Measurements from ENCODE around the gene CLCF1.

CLCF1 gene

DNA sequence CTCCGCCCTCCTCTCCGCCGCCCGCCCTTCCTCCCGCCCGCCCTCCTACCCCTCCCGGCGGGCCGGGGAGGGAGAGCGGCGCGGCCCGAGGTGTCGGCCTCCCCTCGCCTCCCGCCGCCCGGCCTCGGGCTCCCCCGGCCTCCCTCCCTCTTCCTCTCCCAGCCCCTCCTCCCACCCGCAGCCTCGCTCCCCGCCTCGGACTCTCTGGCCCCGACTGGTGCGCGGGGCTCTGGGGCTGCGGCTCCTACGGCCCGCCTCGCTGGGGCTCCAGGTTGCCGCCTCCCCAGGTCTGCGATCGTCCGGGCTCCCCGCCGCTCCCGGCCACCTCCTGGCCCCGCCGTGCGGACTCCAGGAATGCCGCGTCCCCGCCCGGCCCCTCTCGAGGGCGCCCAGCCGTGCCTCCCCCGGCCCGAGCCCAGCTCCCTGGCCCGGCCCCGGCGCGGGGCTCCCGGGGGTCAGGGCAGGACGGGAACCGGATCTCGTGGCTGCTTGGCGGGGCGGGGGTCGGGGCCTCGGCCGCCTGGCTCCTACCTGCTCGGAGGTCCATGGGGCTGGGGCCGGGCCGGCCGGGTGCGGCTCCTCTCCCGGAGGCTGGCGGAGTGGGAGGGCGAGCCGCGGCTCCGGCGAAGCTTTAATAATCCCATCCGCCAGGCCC lies at the start of gene CLCF1:
CLCF1 (minus strand) TSS at position 606 of the 655 bp plus-strand sequence; CDS start at position 547, 59 bp downstream.
- DNase-seq, result peak; percentile 74

DNA sequence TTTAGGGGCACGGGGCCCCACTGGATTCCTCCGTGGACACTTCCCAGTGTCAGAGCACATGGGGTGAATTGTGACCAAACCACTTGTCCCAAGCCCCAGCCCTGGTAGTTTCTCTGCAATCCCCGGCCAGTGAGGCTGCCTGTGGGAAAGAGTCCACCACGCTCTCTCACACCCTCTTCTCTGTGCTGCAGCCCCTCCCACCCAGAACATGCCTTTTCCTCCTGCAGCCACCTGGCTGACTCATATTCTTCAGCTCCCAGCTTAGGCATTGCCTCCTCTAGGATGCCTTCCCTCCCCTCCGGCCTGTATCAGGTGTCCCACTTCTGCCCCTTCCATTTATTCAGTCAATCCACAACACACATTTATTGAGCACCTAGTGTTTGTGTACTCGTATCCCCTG lies 49.5 kb upstream of the CLCF1 start:
- DNase-seq, result no peak

GRCh38 chr11:67421430-67422031 lies 48.1 kb upstream of the CLCF1 start:
- DNase-seq, result no peak

GRCh38 chr11:67420646-67421429 lies 47.4 kb upstream of the CLCF1 start:
- peak; percentile 97 for DNase-seq

DNA sequence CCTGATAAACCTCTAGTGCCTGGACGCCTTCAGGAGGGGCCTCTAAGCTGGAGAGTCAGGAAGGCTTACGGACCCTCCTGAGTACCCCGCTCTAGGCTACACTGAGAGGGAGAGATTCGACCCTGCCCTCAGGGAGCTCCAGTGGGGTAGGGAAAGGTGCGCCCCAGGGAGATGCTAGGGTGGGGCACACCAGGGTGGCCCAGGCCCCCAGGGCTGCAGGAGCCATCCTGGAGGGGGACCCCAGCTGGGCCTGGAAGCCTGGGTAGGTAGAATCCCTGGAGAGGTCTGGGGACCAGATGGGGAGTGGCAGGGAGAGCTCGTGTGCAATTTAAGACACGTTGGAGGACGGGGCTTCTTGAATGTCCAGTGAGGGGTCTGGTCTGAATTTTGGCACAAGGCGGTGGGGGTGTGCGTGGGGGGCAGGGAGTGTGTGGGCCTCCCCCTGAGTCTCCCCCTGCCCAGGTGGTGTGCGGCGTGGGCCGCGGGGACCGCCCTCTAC lies 46.8 kb upstream of the CLCF1 start:
- DNase-seq, result no peak

DNA sequence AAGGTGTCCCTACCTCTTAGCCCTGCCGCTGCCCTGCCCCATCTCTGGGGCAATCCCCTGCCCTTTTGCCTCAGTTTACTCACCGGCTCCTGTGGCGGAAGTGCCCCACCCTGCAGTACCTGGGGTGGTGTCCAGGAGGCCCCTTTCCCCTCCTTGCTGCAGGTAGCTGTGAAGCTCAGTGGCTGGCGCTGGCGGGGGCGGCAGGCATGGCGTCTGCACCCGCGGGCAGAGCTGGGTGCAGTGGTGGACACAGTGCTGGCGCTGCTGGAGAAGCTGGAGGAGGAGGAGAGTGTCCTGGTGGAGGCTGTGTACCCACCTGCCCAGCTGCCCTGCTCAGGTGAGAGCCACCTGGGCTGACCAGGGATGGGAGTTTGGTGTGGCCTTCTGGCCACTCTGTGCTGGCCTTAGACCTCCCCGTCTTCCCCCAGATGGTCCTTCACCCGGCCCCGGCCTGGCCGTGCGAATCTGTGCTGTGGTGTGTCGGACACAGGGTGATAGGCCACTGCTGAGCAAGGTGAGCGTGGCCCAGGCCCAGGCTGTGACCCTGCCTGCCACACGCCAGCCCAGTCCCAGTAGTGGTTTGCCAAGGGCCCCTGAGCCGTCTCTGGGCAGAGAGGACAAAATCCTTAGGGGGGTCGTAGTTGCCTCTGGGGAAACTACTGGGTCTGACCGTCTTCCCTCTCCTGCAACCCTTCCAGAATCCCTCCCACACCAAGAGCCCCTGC lies 46.1 kb upstream of the CLCF1 start:
- no peak for DNase-seq

- peak; percentile 76 for DNase-seq
Measured at GRCh38 chr11:67418476-67419281, 45.3 kb upstream of the CLCF1 start.

GRCh38 chr11:67417425-67417824 lies 44.0 kb upstream of the CLCF1 start:
- no peak for DNase-seq

DNA sequence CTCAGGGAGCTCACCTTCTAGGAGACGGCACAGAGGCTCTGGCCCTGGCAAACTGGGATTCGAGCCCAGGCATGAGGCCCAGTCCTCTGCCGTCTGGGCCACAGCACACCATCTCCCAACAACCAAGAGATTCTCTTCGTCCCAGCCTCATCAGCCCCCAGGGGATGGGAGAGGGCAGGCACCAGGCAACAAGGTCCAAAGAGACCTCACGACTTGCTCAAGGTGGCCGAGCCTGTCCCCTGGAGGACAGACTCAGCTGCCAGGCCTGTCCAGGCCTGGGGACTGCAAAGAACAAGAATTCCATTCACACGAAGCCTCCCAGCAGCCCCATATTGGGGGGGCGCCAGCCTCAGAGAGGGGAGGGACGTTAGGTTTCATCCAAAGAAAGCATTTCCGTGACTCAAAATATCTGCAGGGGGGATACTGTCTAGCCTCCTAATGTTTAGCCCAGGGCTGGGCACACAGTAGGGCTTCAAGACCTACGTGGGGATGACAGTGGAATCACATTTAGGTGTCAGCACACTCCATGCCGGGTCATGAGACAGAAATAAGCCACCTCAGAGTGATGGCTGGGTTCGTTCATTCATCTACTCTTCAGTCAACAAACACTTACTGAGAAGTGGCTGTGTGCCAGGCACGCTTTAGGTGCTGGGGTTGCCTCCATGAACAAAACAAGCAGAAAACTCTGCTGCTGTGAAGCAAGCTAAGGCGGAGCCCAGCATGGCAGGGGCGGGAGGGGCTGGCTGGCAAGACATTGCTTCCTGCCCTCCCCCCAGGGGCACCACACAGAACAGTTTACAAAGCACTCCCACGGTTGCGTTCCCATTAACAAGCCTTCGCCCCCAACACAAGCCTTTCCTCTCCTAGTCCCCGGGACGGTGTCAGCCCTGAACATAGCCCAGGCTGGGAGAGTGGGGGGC lies 43.3 kb upstream of the CLCF1 start:
- peak; percentile 87 for DNase-seq

DNA sequence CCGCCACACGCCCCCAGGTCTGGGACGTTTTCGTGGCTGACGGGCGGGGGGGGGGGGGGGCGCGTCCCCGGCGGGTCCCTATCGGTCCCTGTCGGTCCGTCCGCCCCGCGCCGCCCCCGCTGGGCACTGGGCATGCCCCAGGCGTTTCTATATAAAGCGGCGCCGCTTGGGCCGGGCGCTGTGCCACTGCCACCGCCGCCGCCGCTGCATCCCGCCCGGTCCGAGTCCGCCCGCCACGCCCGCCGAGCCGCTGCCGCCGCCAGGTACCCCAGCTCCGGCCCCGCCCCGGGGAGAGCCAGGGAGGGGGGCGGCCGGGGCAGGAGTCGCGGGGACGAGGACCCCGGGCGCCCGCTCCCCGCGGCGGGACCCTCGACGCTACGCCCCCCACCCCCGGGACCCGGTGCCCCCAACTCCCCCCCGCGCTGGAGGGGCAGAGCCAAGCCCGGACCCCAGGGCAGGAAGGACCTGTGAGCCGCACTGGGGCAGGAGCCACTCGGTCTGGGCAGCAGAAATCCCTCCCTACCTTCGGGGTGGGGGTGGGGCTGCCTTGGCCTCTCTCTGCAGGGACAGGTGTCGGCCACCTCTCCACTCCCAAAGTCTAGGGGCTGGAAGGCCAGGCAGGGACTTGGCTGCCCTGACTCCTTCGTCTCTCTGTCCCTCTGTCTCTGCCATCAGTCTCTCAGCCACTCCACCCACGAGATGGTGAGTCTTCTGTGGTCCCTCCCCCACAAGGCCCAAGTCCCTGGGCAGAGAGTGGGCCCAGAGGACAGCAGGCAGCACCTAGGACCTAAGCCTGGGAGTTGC lies 42.3 kb upstream of the CLCF1 start, which contains the start of gene CARNS1:
CARNS1 (plus strand) TSS at position 178 of the 804 bp plus-strand sequence; CDS start at position 700, 522 bp downstream.
- no peak for DNase-seq

GRCh38 chr11:67413266-67413849 lies 40.0 kb upstream of the CLCF1 start:
- peak; percentile 92 for DNase-seq

DNA sequence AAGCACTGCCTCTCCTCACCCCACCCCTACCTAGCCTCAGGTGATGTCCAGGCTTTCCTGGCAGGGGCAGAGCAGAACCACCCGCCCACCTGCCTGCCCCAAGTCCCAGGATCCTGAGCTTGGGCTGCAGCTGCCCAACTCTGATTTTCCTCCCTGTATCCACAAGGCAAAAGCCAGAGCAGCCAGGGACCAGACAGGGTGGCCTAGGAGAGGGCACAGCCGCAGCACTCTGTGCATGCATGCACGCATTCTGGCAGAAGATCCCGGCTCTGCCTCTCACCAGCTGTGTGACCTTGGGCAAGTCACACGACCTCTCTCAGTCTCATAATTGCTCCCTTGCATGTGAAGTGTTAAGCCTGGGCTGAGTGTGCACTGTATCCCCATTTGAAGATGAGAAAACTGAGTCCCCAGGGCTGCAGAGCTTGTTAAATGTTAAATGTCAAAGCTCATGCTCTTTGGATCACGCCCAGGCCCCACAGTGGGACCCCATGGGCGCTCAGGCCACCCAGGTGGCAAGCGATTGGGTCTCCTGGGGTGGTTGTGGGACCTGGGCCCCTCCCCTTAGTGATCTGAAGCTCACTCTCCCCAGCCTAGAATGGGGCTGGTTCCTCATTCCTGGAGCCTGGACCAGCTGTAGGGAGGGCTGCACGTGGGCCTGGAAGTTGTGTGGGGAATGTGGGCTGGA lies 39.2 kb upstream of the CLCF1 start:
- DNase-seq, result no peak

DNA sequence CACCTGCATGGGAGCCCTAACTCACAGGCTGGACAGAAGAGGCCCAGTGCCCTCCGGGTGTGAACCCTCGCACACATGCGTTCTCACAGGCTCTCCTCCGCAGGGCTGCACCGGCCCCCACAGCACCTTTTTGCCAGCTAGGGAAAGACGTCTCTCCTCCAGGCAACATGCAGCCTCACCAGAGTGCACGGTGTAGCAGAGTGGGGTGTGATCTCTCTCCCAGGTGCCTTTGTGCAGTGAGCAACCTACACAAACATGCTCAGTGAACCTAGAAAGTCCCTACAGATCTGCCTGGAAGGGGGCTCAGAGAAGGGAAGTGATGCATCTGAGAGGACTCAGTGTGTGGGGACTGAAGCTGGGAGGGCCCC lies 38.4 kb upstream of the CLCF1 start:
- no peak for DNase-seq

DNA sequence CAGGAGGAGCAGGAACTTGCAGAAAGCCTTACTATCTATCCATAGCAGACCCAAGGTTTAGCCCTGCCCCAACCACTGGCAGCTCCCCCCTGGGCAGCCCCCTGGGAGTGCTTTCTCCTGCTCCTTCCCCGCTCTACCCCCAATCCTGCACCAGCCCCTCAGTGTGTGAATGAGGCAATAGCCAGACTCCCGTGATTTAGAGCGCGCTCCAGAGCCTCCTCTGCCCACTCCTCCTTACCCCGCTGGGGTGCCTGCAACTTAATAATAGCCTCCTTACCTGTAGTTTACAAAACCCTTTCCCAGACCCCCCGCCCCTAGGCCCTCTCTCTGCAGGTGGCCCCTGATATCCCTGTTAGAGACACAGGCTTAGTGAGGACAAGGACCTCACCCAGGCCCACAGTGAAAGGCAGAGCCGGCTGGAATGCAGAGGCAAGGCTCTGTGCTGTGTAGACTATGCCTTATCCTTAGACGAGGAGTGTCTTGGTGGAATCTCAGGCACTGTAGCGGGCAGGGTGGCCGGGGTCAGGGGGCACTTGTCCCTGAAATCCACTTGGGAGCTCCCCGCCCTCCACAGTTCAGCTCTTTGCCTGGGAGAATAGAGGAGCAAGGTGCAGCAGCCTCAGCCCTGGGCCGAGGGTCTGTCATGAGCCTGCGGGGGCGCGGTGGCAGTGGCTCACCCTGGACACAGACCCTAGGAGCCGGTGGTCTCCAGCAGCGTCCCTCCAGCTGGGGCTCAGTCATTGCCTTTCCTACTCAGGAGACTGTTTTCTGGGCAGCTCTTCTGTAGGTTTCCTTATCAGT lies 37.8 kb upstream of the CLCF1 start:
- no peak for DNase-seq

GRCh38 chr11:67410369-67410831 lies 37.0 kb upstream of the CLCF1 start:
- DNase-seq, result no peak

DNA sequence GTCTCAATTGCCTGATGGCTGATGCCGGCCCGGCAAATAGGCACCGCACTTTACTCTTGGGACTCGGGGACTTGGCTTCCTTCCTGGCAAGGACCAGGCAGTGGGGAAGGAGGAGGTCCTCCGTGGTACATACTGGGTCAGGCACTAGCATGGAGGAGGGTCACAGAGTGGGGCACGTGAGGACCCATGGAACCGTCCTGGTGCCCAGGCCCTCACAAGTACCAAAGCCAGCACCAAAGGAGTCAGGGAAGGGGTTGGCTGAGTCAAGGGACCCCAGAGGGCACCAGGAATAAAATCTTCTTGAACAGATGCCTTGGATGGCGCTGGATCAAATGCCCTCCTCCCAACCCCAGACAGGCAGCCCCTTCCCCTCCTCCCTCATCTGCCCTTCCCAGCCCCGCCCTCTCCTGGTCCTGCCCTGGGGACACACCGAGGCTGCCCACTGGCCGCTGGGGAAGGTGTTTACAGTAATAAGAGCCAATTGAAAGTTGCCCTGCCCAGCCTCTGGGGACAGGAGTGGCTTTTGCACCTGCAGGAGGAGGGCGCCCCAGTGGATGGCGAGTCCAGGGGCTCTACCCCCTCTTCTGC lies 36.5 kb upstream of the CLCF1 start:
- peak; percentile 42 for DNase-seq

DNA sequence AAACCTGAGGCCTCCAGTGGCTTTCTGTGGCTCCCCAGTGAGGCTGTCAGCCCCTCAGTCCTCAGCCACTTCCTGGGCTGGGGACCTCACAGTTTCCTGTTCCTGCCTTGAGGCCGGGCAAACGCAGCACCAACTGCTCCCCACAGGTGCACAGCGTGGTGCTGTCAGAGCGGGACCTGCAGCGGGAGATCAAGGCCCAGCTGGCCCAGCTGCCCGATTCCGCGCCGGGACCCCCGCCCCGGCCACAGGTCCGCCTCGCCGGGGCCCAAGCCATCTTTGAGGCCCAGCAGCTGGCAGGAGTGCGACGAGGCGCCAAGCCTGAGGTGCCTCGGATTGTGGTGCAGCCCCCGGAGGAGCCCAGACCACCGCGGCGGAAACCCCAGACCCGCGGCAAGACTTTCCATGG lies 35.9 kb upstream of the CLCF1 start:
- DNase-seq, result peak; percentile 85
